Fibroblast of mammary gland (primary cell): ENCODE data around the gene JMJD6.

Source experiments
- DNase-seq: peaks from one replicate; pipeline ENCODE4 v3.0.0-alpha.2; 2010; ENCODE audit warnings: low read depth
- H3K4me3 ChIP-seq: 2 replicates; pipeline ENCODE4 v1.5.1; 2011; ENCODE audit warnings: low read depth, mild to moderate bottlenecking, low read length, moderate library complexity; ENCODE audit not compliant: control insufficient read depth
- CTCF ChIP-seq: conservative IDR thresholded peaks from 2 replicates; pipeline ENCODE4 v1.5.1; 2011; ENCODE audit warnings: low read depth, low read length, inconsistent platforms; ENCODE audit not compliant: control insufficient read depth, insufficient read depth

JMJD6 gene

GRCh38 chr17:76691379-76692191, 34.8 kb downstream of the JMJD6 start:
- no peak for DNase-seq
- no peak for TF ChIP-seq CTCF
- H3K4me3 ChIP-seq: no peak overlapping the region

- peak; percentile 66 for DNase-seq
- no peak for TF ChIP-seq CTCF
- no peak overlapping the region for H3K4me3 ChIP-seq
These were observed 35.7 kb downstream of the JMJD6 start for GRCh38 chr17:76690596-76691280.

- no peak overlapping the region for H3K4me3 ChIP-seq
- peak; percentile 84 for DNase-seq
- TF ChIP-seq CTCF: no peak
These were observed 36.5 kb downstream of the JMJD6 start for GRCh38 chr17:76689859-76690258.

GRCh38 chr17:76688165-76688622, 38.2 kb downstream of the JMJD6 start:
- TF ChIP-seq CTCF: no peak
- DNase-seq: no peak
- H3K4me3 ChIP-seq: no peak overlapping the region

- peak; percentile 47 for DNase-seq
- no peak overlapping the region for H3K4me3 ChIP-seq
- no peak for TF ChIP-seq CTCF
These were observed 38.9 kb downstream of the JMJD6 start for GRCh38 chr17:76687298-76688164.

- no peak overlapping the region for H3K4me3 ChIP-seq
- DNase-seq: no peak
- TF ChIP-seq CTCF: no peak
These were observed 39.7 kb downstream of the JMJD6 start for GRCh38 chr17:76686538-76687297.
